ENCODE results near the gene CYLD. TPM values are rescaled to one million over a fixed set of nuclear protein-coding genes. Genes with fewer than 3 reads are reported as not detected.

Gene CYLD
- total RNA-seq, 4 donors from 2014 or later, result 79.2 to 180 (median 92.4) TPM

GRCh38 chr16:50816901-50817555, 75.1 kb downstream of the CYLD start:
- intact Hi-C loops (cut with DNase I), result no loop called here
- WGBS, 2 donors, result 85 to 91% methylated on average over 9 to 11 of the region's 11 CpGs
- Histone ChIP-seq H3K4me3 (replicated peaks in 1 of 3) (no peak overlapping the region), H3K9me3 (no peaks in the 10 kb centered on the region), H3K4me1 (no peaks in the 10 kb centered on the region), H3K27ac (no peak overlapping the region), H3K36me3 (no peaks in the 10 kb centered on the region), H3K27me3 (no peaks in the 10 kb centered on the region)
- no peak for DNase-seq
- TF ChIP-seq POLR2A (IDR thresholded peaks at IDR 0.05), result no peak
- no peak for TF ChIP-seq CTCF (IDR thresholded peaks at IDR 0.05)

GRCh38 chr16:50818380-50818779, 76.5 kb downstream of the CYLD start:
- WGBS, 2 donors, result 91 to 94% methylated on average over 5 to 8 of the region's 8 CpGs
- no peak overlapping the region for H3K27ac ChIP-seq
- TF ChIP-seq CTCF (IDR thresholded peaks at IDR 0.05) (no peak), POLR2A (IDR thresholded peaks at IDR 0.05) (no peak)
- H3K9me3 ChIP-seq, result no peaks in the 10 kb centered on the region
- DNase-seq, result no peak
- H3K27me3 ChIP-seq, result no peaks in the 10 kb centered on the region
- intact Hi-C loops (cut with DNase I), result no loop called here
- no peaks in the 10 kb centered on the region for H3K36me3 ChIP-seq
- no peaks in the 10 kb centered on the region for H3K4me1 ChIP-seq
- H3K4me3 ChIP-seq (replicated peaks in 1 of 3), result no peak overlapping the region

GRCh38 chr16:50819706-50820105, 77.8 kb downstream of the CYLD start:
- no peak for DNase-seq
- WGBS, 2 donors, result 92 to 97% methylated on average over 6 of the region's 6 CpGs
- Histone ChIP-seq H3K4me1 (no peaks in the 10 kb centered on the region), H3K4me3 (replicated peaks in 1 of 3) (no peak overlapping the region), H3K27ac (no peak overlapping the region), H3K9me3 (no peaks in the 10 kb centered on the region), H3K27me3 (no peaks in the 10 kb centered on the region), H3K36me3 (no peaks in the 10 kb centered on the region)
- intact Hi-C loops (cut with DNase I), result no loop called here
- TF ChIP-seq POLR2A (IDR thresholded peaks at IDR 0.05) (no peak), CTCF (IDR thresholded peaks at IDR 0.05) (no peak)

GRCh38 chr16:50820225-50820624, 78.3 kb downstream of the CYLD start:
- 90 to 97% methylated on average over 5 of the region's 5 CpGs for WGBS, 2 donors
- DNase-seq, result no peak
- no peaks in the 10 kb centered on the region for H3K27me3 ChIP-seq
- H3K4me3 ChIP-seq (replicated peaks in 1 of 3), result no peak overlapping the region
- H3K9me3 ChIP-seq, result no peaks in the 10 kb centered on the region
- H3K27ac ChIP-seq, result no peak overlapping the region
- intact Hi-C loops (cut with DNase I), result no loop called here
- H3K4me1 ChIP-seq, result no peaks in the 10 kb centered on the region
- no peak for TF ChIP-seq POLR2A (IDR thresholded peaks at IDR 0.05)
- no peak for TF ChIP-seq CTCF (IDR thresholded peaks at IDR 0.05)
- H3K36me3 ChIP-seq, result no peaks in the 10 kb centered on the region

- TF ChIP-seq POLR2A (IDR thresholded peaks at IDR 0.05), result no peak
- TF ChIP-seq CTCF (IDR thresholded peaks at IDR 0.05), result no peak
- Histone ChIP-seq H3K9me3 (no peaks in the 10 kb centered on the region), H3K36me3 (no peaks in the 10 kb centered on the region), H3K4me1 (no peaks in the 10 kb centered on the region), H3K4me3 (replicated peaks in 1 of 3) (no peak overlapping the region), H3K27ac (no peak overlapping the region), H3K27me3 (no peaks in the 10 kb centered on the region)
- 90 to 94% methylated on average over 6 of the region's 6 CpGs for WGBS, 2 donors
- intact Hi-C loops (cut with DNase I), result no loop called here
- no peak for DNase-seq
These were observed 79.7 kb downstream of the CYLD start for GRCh38 chr16:50821586-50821985.
